H1 (cell line): ENCODE results near the gene KCNJ16. TPM values are rescaled to one million over a fixed set of nuclear protein-coding genes. Genes with fewer than 3 reads are reported as not detected.

Source experiments
- CEBPB ChIP-seq: IDR thresholded peaks from 2 replicates; pipeline ENCODE4 v1.6.1; 2012; ENCODE audit warnings: low read depth, low read length
- CREB1 ChIP-seq: IDR thresholded peaks from 2 replicates; pipeline ENCODE4 v1.6.1; 2012; ENCODE audit warnings: inconsistent platforms
- SIRT6 ChIP-seq: IDR thresholded peaks from one replicate; pipeline ENCODE4 v1.7.1; 2012; ENCODE audit warnings: low read length, inconsistent platforms
- TBP ChIP-seq: IDR thresholded peaks from 2 replicates; pipeline ENCODE4 v1.6.1; 2011; ENCODE audit warnings: low read depth, low read length, improper control_type of control experiment
- polyA plus RNA-seq, 7 experiments: library from polyadenylated mRNA; depleted of rRNA in 3 of 7; stranded (reverse) in 5 of 7; unstranded in 2 of 7; fragments of >200 nt in 5 of 7; fragments of 200-250 nt in 2 of 7; gene quantifications; 1 replicate in 5 of 7; 2 replicates in 1 of 7; 4 replicates in 1 of 7; pipeline versions ENCODE4 v1.2.1 to v1.2.3, GENCODE V29; 2011 to 2013; ENCODE audit warnings: missing spikeins in 2 of 7, mixed read lengths in 2 of 7
- total RNA-seq: library from RNA; stranded (reverse); fragmentation: NEBNext Ultra II Directional; extraction: Animal tissue kit (Norgen Biotek cat#: 25700); gene quantifications from 2 replicates; pipeline ENCODE4 v1.2.1, GENCODE V29; 2021
- TF ChIP-seq, protein P1 (sequence below): IDR thresholded peaks from 2 replicates; pipeline ENCODE4 v1.6.1; 2012; ENCODE audit warnings: inconsistent platforms

Gene KCNJ16
- total and polyA plus RNA-seq, 2 of the 8 experiments (the other 6 are each of a cell fraction or from before 2014, with no cell fraction given), result not detected

DNA sequence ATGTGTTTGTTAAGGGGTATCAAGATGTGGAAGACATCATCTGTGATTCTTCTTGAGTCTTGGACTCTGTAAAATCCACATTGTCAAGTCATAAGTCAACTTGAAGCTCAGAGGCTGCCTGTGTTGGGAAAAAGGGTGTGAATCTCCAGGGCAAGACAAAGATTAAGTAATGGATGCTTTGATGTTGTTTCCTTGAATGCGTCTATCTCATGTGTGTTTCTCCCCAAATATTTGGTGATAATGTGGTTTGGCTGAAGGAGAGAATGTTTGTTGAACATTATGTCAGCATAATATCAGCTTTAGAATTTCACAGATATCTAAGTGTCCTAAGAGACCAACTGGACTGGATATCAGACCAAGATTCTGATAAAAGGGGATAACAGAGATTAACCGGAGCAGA is 24.1 kb upstream of the KCNJ16 start (continued):
- TF ChIP-seq, protein P1, sequence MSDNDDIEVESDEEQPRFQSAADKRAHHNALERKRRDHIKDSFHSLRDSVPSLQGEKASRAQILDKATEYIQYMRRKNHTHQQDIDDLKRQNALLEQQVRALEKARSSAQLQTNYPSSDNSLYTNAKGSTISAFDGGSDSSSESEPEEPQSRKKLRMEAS, result no peak
- TF ChIP-seq CREB1 (no peak), SIRT6 (no peak), TBP (no peak), CEBPB (no peak)
